CD4-positive, alpha-beta T cell (primary cell): ENCODE measurements around the gene ABCC4. TPM values are rescaled to one million over a fixed set of nuclear protein-coding genes. Genes with fewer than 3 reads are reported as not detected.
"Not testable (repeated sequence)": the region's sequence is repeated elsewhere in the genome, so short reads cannot be mapped to it uniquely, and the experiment has no call there.

Source experiments
- ATAC-seq: fragments of 200-7000 bp; cut with Tn5 transposase; one replicate; pipeline ENCODE4 v1.10.0; 2022; ENCODE audit warnings: mild to moderate bottlenecking; ENCODE audit not compliant: poor library complexity
- CTCF ChIA-PET: fragments of 350-600 bp; sonication (Branson Sonifier 250); formaldehyde crosslinking; loops from one replicate; lab custom pipeline; 2021; ENCODE audit warnings: antibody characterized with exemption, inconsistent platforms; lab: Charles Lee
- POLR2A ChIA-PET: fragments of 350-600 bp; sonication (Branson Sonifier 250); formaldehyde crosslinking; loops from one replicate; lab custom pipeline; 2021; ENCODE audit warnings: antibody characterized with exemption, inconsistent platforms; lab: Charles Lee
- DNase-seq, 14 experiments: peaks; one replicate each; pipeline ENCODE4 v3.0.0-alpha.2; 2013 to 2020; ENCODE audit warnings: mixed read lengths in 2 of 14
- H3K27ac ChIP-seq, 2 donors: one replicate each; pipeline versions ENCODE4 v1.5.1 to v1.7.0; 2013; ENCODE audit warnings: low read length in 2 of 2, low read depth in 1 of 2, mild to moderate bottlenecking in 1 of 2
- H3K27me3 ChIP-seq, 2 experiments: 1 replicate in 1 of 2; 2 replicates in 1 of 2; pipeline versions ENCODE4 v1.6.1 to v1.7.0; 2013; ENCODE audit warnings: low read length in 2 of 2, control low read depth in 1 of 2, mild to moderate bottlenecking in 1 of 2, moderate library complexity in 1 of 2; ENCODE audit not compliant: insufficient read depth in 2 of 2, control insufficient read depth in 1 of 2
- H3K36me3 ChIP-seq: one replicate; pipeline ENCODE4 v1.6.1; 2013; ENCODE audit warnings: low read length, control low read depth; ENCODE audit not compliant: insufficient read depth
- H3K4me1 ChIP-seq: one replicate; pipeline ENCODE4 v1.6.1; 2013; ENCODE audit warnings: low read length, control low read depth; ENCODE audit not compliant: insufficient read depth
- H3K4me3 ChIP-seq: one replicate; pipeline ENCODE4 v1.5.1; 2013; ENCODE audit warnings: mild to moderate bottlenecking, low read length, moderate library complexity
- H3K9me3 ChIP-seq, 2 experiments: 1 replicate in 1 of 2; 2 replicates in 1 of 2; pipeline versions ENCODE4 v1.6.1 to v1.7.0; 2013; ENCODE audit warnings: low read length in 2 of 2, mild to moderate bottlenecking in 2 of 2, control low read depth in 1 of 2, moderate library complexity in 1 of 2; ENCODE audit not compliant: control insufficient read depth in 1 of 2, insufficient read depth in 1 of 2
- H3K27ac Mint-ChIP-seq: one replicate; pipeline ENCODE4 v1.8.0; 2020; ENCODE audit warnings: mixed read lengths
- H3K27me3 Mint-ChIP-seq: one replicate; pipeline ENCODE4 v1.8.0; 2021; ENCODE audit warnings: mixed read lengths
- H3K36me3 Mint-ChIP-seq: one replicate; pipeline ENCODE4 v1.8.0; 2021; ENCODE audit warnings: low read depth, mixed read lengths
- H3K4me1 Mint-ChIP-seq: one replicate; pipeline ENCODE4 v1.8.0; 2021; ENCODE audit warnings: low read depth, mixed read lengths
- H3K4me3 Mint-ChIP-seq: one replicate; pipeline ENCODE4 v1.8.0; 2020; ENCODE audit warnings: mild to moderate bottlenecking, mixed read lengths
- H3K9me3 Mint-ChIP-seq: one replicate; pipeline ENCODE4 v1.8.0; 2020; ENCODE audit warnings: mixed read lengths
- intact Hi-C, 2 experiments: fragments of 100-400 bp; cut with DNase I in 1 of 2; cut with micrococcal nuclease in 1 of 2; formaldehyde crosslinking; loops; one replicate each; pipeline versions ENCODE4 v1.15.1 to v1.9.0; 2023 to 2025; cut with DNase I, micrococcal nuclease
- total RNA-seq, 174 experiments: library from RNA in 2 of 174; stranded (reverse) in 2 of 174; gene quantifications; one replicate each; pipeline ENCODE4 v1.2.3 and lab custom pipeline; 2021 to 2026
- TF ChIP-seq, protein P1 (sequence below): fragments of 200-600 bp; IDR thresholded peaks from one replicate; pipeline ENCODE4 v1.8.0; 2022; ENCODE audit warnings: antibody characterized with exemption, mild to moderate bottlenecking

ABCC4 gene
- total RNA-seq, 2 experiments from 2014 or later: 4.0 to 4.4 TPM

DNA sequence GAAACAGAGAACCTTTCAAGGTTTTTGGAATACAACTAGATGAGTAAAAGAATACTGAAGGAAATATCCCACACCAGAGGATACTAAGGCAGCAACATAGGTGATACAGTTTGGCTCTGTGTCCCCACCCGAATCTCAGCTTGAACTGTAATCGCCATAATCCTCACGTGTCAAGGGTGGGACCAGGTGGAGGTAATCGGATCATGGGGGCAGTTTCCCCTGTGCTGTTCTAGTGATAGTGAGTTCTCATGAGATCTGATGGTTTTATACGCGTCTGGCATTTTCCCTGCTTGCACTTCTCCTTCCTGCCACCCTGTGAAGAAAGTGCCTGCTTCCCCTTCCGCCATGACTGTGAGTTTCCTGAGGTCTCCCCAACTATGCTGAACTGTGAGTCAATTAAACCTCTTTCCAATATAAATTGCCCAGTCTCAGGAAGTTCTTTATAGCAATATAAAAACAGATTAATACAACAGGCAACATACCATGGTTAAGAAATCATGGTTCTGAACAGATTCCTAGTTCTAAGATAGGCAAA lies 97.0 kb downstream of the ABCC4 start:
- CTCF ChIA-PET: no interaction called here
- H3K4me3 ChIP-seq: no peak overlapping the region
- Mint-ChIP-seq H3K9me3 (no peaks in the 10 kb centered on the region), H3K4me3 (no peak overlapping the region), H3K4me1 (no peaks in the 10 kb centered on the region), H3K36me3 (peaks cover 82% of the 10 kb centered on the region), H3K27ac (no peak overlapping the region), H3K27me3 (no peaks in the 10 kb centered on the region)
- no peak overlapping the region for H3K27ac ChIP-seq
- ATAC-seq (no peak), DNase-seq (peak in 1 of 14 experiments; percentile 23)
- H3K36me3 ChIP-seq: peaks cover 12% of the 10 kb centered on the region
- intact Hi-C loops: no loop called here
- TF ChIP-seq, protein P1, sequence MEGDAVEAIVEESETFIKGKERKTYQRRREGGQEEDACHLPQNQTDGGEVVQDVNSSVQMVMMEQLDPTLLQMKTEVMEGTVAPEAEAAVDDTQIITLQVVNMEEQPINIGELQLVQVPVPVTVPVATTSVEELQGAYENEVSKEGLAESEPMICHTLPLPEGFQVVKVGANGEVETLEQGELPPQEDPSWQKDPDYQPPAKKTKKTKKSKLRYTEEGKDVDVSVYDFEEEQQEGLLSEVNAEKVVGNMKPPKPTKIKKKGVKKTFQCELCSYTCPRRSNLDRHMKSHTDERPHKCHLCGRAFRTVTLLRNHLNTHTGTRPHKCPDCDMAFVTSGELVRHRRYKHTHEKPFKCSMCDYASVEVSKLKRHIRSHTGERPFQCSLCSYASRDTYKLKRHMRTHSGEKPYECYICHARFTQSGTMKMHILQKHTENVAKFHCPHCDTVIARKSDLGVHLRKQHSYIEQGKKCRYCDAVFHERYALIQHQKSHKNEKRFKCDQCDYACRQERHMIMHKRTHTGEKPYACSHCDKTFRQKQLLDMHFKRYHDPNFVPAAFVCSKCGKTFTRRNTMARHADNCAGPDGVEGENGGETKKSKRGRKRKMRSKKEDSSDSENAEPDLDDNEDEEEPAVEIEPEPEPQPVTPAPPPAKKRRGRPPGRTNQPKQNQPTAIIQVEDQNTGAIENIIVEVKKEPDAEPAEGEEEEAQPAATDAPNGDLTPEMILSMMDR: no peak
- POLR2A ChIA-PET: no interaction called here
- H3K27me3 ChIP-seq: no peaks in the 10 kb centered on the region
- no peaks in the 10 kb centered on the region for H3K9me3 ChIP-seq
- no peaks in the 10 kb centered on the region for H3K4me1 ChIP-seq

DNA sequence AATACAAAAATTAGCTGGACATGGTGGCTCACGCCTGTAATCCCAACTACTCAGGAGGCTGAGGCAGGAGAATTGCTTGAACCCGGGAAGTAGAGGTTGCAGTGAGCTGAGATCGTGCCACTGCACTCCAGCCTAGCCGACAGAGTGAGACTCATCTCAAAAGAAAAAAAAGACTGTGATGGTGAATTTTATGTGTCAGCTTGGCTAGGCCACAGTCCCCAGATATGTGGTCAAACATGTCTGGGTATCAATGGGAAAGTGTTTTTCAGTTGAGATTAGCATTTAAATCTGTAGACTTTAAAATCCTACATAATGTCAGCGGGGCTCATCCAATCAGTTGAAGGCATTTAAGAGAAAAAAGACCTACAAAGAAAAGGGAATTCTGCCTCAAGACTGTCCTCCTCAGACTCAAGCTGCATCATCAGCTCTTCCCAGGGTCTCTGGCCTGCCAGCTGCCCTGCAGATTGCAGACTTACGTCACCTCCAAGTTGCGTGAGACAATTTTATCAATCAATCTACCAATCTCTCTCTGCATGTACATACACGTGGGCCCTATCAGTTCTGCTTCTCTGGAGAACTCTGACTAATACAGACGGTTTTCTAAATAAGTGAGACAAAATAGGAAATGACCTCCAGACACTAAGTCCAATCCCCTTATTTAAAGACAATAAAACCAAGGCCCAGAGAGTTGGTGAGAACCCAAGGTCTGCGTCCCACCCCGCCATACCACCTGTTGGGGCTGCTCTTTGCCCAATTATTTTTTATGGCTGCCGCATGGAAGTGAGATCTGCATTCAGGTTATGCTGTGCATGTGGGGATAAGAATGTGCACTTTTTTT lies 99.2 kb downstream of the ABCC4 start:
- H3K9me3 ChIP-seq: no peaks in the 10 kb centered on the region
- Mint-ChIP-seq H3K4me1 (no peaks in the 10 kb centered on the region), H3K9me3 (peaks cover 3% of the 10 kb centered on the region), H3K36me3 (peaks cover 81% of the 10 kb centered on the region), H3K4me3 (no peak overlapping the region), H3K27ac (no peak overlapping the region), H3K27me3 (no peaks in the 10 kb centered on the region)
- no peak for ATAC-seq
- no peak overlapping the region for H3K27ac ChIP-seq
- H3K4me1 ChIP-seq: no peaks in the 10 kb centered on the region
- no peak overlapping the region for H3K4me3 ChIP-seq
- POLR2A ChIA-PET: no interaction called here
- peaks cover 7% of the 10 kb centered on the region for H3K36me3 ChIP-seq
- H3K27me3 ChIP-seq: no peaks in the 10 kb centered on the region
- TF ChIP-seq, protein P1: no peak
- no peak for DNase-seq
- CTCF ChIA-PET: no interaction called here
- intact Hi-C loops: no loop called here

DNA sequence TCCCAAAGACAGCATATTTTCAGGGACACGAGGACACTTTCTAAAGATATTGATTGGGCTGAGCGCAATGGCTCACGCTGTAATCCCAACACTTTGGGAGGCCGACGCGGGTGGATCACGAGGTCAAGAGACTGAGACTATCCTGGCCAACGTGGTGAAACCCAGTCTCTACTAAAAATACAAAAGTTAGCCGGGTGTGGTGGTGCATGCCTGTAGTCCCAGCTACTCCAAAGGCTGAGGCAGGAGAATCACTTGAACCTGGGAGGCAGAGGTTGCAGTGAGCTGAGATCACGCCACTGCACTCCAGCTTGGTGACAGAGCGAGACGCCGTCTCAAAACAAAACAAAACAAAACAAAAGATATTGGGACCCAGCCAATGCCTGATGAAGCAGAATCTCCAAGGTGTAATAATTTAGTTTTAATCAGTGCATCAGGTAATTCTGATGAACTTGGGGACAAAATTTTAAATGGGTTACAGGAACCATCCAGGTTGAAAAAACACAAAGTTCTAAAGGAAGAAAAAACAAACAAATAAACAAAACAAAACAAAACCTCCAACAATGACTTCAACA lies 100.8 kb downstream of the ABCC4 start:
- H3K9me3 ChIP-seq, H3K4me1 Mint-ChIP-seq, H3K27ac ChIP-seq, H3K27me3 ChIP-seq, H3K27me3 Mint-ChIP-seq, H3K4me3 Mint-ChIP-seq, ATAC-seq, DNase-seq, H3K27ac Mint-ChIP-seq, H3K4me1 ChIP-seq, H3K36me3 ChIP-seq, H3K9me3 Mint-ChIP-seq, intact Hi-C loops, CTCF ChIA-PET, H3K4me3 ChIP-seq, POLR2A ChIA-PET: not testable (repeated sequence)
- H3K36me3 Mint-ChIP-seq: peaks cover 65% of the 10 kb centered on the region
